ENCODE results near the gene DIAPH2.
"Not testable (repeated sequence)": the region's sequence is repeated elsewhere in the genome, so short reads cannot be mapped to it uniquely, and the experiment has no call there.

GRCh38 chrX:96714393-96714792 is 29.8 kb downstream of the DIAPH2 start:
- TF ChIP-seq, protein P1, sequence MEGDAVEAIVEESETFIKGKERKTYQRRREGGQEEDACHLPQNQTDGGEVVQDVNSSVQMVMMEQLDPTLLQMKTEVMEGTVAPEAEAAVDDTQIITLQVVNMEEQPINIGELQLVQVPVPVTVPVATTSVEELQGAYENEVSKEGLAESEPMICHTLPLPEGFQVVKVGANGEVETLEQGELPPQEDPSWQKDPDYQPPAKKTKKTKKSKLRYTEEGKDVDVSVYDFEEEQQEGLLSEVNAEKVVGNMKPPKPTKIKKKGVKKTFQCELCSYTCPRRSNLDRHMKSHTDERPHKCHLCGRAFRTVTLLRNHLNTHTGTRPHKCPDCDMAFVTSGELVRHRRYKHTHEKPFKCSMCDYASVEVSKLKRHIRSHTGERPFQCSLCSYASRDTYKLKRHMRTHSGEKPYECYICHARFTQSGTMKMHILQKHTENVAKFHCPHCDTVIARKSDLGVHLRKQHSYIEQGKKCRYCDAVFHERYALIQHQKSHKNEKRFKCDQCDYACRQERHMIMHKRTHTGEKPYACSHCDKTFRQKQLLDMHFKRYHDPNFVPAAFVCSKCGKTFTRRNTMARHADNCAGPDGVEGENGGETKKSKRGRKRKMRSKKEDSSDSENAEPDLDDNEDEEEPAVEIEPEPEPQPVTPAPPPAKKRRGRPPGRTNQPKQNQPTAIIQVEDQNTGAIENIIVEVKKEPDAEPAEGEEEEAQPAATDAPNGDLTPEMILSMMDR (IDR thresholded peaks at IDR 0.05) = not testable (repeated sequence)
- not testable (repeated sequence) for TF ChIP-seq POLR2AphosphoS5, POLR2A (IDR thresholded peaks at IDR 0.05)

All from breast epithelium (tissue), 3 donors.